Stimulated activated CD8-positive, alpha-beta memory T cell treated with anti-CD3 and anti-CD28 coated beads, Interleukin-2, amount 100 ng/mL, for 1 hour (primary cell): ENCODE data around the gene USH1G.
A peak's percentile ranks its signal among the peaks of the same experiment; 100 is the strongest.
"Not testable (repeated sequence)": the region's sequence is repeated elsewhere in the genome, so short reads cannot be mapped to it uniquely, and the experiment has no call there.

Experiments
- DNase-seq, 2 donors: peaks; one replicate each; pipeline ENCODE4 v3.0.0-alpha.2; 2020; ENCODE audit warnings: low read depth in 2 of 2

USH1G gene

DNA sequence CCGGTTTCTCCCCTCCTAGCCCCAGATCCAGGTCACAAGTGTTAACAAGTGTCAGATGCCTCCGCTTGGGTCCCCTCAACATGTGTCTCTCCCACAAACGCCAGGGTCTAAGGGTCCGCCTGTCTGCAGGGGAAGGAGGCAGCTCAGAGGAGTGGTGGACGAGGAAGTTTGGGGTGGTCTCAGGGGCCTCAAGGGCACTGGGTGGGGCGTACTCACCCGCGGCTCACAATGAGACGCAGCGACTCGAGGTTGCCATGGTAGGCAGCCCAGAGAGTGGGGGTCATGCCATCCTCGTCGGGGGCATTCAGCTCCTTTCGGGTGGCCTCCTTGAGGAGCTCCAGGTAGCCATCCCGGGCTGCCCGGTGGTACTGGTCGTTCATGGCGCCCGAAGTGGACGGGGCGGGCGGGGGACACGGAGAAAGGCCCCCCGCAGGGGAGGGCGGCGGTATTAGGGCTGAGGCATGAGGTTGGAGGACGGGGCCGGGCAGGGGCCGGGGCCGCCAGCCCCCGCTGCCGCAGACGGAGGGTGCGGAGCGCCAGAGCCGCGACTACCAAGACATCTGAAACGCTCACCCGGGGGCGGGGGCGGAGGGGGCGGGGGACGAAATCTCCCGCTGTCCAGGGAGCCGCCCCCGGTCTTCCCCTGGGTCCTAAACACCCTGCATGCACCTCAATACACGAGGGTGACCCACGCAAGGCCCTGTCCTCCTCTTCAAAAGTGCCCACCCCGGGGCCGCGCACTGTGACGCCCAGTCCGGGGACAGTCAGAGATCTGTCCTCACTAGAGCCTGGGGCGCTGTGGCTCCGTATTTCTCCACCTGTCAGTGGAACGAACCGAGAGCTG is at the start of gene USH1G:
TSS of gene USH1G (minus strand) at position 562 of the 844 bp plus-strand sequence. CDS start at position 380, 182 bp downstream.
- no peak for DNase-seq

- DNase-seq: peak; percentile 71 to 74
Observed at GRCh38 chr17:74972107-74972972, 49.3 kb upstream of the USH1G start, which contains the start of gene HID1. Gene HID1, minus strand, starts transcription at chr17:74972759. Its CDS starts 103 bp downstream, at chr17:74972656.

GRCh38 chr17:74971842-74972106 is 48.7 kb upstream of the USH1G start:
- DNase-seq: no peak

GRCh38 chr17:74971069-74971841 is 48.2 kb upstream of the USH1G start:
- DNase-seq: no peak

DNA sequence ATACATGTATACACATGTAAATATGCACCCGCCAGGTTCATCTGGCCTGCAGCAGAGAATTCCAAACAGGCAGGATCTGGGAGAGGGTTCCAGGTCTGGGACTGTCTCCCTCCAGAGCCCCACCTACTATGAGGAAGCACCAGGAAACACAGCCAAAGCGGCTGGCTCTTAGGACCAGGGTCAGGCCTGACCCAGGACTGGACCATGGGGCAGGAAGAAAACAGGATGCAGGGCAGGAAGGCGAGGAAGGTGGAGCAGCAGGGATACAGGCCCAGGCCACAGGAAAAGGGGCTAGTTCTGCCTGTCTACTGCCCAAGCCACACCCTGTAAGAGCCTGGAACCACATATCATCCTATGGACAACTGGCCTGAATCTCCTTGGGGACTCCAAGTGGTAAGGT is 47.3 kb upstream of the USH1G start:
- DNase-seq: no peak

GRCh38 chr17:74969501-74969900 is 46.4 kb upstream of the USH1G start:
- DNase-seq: not testable (repeated sequence)

DNA sequence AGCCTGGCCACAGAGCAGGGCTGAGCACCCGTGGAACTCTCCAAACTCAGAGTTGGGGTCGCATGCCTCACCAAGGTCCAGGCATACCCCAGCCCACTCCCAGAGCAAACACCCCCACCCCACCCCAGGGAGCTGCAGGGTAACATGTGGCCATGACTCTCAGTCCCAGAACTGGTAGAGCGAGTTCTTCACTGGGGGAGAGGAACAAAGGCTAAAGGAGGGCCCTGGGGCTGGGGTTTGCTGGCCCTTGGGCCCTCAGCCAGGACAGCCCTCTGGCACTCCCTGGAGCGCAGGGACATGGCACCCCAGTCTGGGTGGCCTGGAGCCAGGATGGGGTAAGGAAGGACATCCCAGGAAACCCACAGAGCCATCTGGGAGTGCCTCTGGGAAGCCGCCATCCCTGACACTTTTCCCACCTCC is 45.3 kb upstream of the USH1G start:
- DNase-seq: no peak

DNA sequence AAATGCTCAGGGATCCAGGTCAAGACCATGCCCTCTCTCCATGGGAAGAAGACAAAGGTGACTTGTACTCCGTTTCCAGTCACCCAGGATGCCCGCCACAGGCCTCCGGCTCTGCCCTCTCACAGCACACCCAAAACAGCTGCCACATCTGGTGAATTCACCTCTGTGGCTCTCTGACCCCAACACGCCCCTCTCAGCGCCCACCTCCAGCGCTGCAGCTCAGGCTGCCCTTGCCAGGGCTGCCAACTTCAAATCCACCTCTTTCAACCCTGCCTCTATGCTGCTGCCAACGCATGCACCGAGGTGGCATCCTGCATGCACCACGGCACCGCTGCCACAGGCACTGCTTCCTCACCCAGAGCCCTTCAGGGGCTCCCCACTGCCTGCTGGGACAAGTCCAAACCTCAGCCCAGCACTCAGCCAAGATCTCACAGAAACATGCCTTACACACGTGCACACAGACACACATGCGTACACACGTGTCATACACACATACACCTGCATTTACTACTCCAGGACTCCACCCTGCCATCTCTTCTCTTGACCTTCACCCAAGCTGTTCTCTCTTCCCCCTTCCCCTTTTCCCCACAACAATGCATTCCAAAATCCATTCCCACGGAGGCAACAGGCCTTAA is 42.0 kb upstream of the USH1G start:
- no peak for DNase-seq

DNA sequence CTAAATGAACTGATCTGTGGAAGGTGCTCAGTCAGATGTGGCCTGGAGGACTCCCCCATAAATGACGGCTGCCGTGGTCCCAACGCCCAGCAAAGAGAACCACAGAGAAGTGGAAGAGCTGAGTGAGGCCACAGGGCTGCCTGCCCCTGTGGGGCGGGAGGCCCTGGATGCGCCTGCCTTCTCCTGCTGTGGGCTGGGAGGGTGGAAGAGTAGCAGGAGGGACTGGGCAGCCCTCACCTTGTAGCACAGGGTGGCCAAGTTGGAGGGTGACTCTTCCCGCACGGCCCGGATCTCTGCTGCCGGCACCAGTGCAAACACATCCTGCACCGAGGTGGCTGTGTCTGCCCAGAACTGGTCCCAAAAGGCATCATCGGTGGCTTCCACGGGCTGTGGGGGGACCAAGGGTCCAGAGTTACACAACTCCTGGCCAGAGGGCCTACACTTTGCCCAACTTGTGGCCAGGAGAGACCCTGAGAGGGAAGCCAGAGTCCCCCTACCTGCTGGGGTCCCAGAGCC is 41.2 kb upstream of the USH1G start:
- DNase-seq: no peak

DNA sequence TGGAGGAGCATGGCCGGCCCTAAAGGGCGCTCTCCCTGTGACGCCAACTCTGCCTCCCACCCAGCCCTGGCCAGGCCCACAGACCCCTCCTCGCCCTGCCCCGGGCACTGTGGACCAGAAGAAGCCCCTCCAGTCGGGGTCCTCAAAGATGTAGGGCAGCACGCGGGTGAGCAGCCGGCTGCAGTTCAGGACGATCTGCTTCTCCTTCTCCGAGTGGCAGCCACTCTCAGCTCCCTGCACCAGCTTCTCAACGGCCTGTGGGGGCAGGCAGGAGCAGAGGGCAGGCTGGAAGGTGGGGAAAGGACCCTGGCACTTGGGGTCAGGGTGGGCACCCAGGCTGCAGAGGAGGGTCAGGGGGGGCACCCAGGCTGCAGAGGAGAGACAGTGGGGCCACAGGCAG is 40.6 kb upstream of the USH1G start:
- no peak for DNase-seq

- no peak for DNase-seq
Observed at GRCh38 chr17:74962622-74963394, 39.8 kb upstream of the USH1G start.

GRCh38 chr17:74961657-74962350 is 38.7 kb upstream of the USH1G start:
- peak; percentile 68 to 73 for DNase-seq

- DNase-seq: no peak
Observed at GRCh38 chr17:74960570-74961342, 37.7 kb upstream of the USH1G start.

- DNase-seq: no peak
Observed at GRCh38 chr17:74959826-74960515, 36.9 kb upstream of the USH1G start.

- peak; percentile 63 to 64 for DNase-seq
Observed at GRCh38 chr17:74957935-74958740, 35.1 kb upstream of the USH1G start.

DNA sequence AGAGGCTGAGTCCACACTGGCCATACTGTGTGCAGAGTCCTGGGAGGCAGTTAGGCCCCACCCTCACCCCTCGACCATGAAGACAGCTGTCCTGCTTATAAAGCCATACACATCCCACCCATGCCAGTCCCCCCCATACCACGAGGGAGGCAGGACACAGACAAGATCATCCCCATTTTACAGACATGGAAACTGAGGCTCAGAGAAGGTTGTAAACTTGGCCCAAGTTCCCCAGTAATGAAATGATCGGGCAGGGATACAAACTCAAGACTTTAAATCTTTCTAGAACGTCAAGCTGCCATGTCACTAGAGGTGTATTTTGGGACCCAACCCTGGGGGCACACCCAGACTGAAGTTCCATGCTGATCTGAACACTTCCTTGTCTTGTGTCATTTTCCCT is 33.0 kb upstream of the USH1G start:
- DNase-seq: no peak

GRCh38 chr17:74954665-74955421 is 31.8 kb upstream of the USH1G start:
- no peak for DNase-seq
